Renal cortical epithelial cell (primary cell): Measurements from ENCODE around the gene LIPG. TPM values are rescaled to one million over a fixed set of nuclear protein-coding genes. Genes with fewer than 3 reads are reported as not detected.
"Not testable (repeated sequence)": the region's sequence is repeated elsewhere in the genome, so short reads cannot be mapped to it uniquely, and the experiment has no call there.

ENCODE experiments used
- DNase-seq: peaks from one replicate; pipeline ENCODE4 v3.0.0-alpha.2; 2011; ENCODE audit warnings: low read depth
- total RNA-seq: library from RNA; depleted of rRNA; stranded (reverse); fragments of >200 nt; gene quantifications from 2 replicates; pipeline ENCODE4 v1.2.3, GENCODE V29; 2014

LIPG gene
- total RNA-seq, 1 donor from 2014 or later: 61.4 TPM

DNA sequence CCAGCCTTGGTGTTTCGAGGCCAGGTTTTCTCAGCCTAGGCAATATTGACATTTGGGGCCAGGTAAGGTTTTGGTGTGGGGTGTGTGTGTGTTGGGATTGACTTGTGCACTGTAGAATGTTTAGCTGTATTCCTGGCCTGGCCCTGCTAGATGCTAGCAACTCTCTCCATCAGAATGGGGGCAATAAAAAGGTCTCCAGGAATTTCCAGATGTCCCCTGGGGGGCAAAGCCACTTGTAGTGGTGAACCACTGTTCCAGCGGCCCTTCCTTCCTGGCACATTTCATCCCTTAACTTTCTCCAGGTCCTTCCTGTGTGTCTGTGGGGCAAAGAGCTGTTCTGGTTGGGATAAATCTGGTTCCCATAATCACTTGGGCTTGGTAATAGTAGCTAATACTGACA, 12.0 kb downstream of the LIPG start:
- no peak for DNase-seq

DNA sequence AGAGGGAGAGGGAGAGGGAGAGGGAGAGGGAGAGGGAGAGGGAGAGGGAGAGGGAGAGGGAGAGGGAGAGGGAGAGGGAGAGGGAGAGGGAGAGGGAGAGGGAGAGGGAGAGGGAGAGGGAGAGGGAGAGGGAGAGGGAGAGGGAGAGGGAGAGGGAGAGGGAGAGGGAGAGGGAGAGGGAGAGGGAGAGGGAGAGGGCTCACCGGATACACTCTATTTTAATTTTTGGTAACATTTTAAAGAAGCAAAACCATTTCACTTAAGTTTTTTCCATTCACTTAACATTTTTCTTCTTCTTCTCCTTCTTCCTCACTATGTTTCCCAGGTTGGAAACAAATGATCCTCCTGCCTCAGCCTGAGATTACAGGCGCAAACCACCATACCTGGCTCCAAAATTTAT, 17.2 kb downstream of the LIPG start:
- not testable (repeated sequence) for DNase-seq

DNA sequence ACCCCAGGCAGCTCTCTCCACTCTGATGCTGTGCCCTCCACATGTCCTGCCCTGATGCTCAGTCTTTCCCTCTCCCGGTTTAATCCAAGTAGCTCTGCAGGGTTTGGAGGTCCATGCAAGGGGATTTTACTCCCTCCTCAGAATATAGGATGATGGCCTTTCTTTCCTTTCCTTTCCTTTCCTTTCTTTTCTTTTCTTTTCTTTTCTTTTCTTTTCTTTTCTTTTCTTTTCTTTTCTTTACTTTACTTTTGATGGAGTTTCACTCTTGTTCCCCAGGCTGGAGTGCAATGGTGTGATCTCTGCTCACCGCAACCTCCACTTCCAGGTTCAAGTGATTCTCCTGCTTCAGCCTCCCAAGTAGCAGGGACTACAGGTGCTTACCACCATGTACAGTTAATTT, 17.7 kb downstream of the LIPG start:
- not testable (repeated sequence) for DNase-seq

DNA sequence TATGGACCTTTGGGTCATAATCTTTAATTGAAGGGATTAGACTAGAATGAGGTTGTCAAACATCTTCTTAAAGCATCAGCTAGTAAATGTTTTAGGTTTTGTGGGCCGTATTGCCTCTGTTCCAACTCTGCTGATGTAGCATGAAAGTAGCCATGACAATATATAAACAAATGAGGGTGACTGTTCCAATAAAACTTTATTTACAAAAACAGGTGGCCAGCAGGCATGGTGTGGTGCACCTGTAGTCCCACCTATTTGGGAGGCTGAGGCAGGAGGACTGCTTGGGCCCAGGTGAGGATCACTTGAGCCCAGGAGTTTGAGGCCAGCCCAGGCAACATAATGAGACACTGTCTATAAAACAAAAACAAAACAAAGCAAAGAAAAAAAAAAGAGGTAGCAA, 18.4 kb downstream of the LIPG start:
- no peak for DNase-seq

DNA sequence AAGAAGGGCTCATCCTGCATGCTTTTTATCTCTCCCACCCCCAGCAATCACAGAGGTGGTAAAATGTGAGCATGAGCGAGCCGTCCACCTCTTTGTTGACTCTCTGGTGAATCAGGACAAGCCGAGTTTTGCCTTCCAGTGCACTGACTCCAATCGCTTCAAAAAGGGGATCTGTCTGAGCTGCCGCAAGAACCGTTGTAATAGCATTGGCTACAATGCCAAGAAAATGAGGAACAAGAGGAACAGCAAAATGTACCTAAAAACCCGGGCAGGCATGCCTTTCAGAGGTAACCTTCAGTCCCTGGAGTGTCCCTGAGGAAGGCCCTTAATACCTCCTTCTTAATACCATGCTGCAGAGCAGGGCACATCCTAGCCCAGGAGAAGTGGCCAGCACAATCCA, 19.5 kb downstream of the LIPG start:
- no peak for DNase-seq

DNA sequence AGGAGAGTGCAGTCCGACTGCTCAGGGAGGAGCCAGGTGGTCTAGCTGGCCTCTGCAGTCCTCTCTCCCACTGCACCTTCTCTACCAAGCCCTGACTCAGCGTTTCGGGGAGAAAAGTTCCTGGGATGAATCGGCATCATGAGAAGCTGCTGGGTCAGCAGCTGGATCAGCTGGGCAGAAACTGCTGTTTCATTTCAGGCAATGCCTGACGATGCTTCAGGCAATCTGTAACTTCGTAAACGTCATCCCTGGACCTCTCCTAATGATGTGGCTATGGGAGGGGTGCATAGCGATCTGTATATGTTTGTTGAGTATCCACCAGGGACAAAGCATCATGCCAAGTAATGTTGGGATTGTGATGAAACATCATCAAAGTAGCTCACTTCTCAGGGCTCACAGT, 20.7 kb downstream of the LIPG start:
- DNase-seq: no peak

DNA sequence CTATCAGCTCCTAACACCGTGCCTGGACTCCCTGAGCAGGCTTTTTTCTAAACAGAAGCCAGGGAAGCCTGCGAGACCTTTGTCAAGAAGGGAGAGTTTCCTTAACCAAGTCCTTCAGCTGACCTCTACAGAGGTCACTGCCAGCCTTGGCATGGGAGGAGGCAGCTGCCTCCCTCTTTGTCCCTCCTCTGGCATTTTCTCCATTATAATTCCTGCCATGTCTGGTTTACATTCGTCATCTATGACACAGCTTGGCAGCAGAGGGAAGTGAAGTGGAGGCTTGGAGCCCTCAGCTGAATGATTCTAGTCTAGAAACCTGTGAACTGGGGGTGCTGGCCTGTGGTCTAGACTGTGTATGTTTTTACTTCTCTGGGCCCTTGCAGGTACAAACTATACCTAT, 22.5 kb downstream of the LIPG start:
- peak; percentile 40 for DNase-seq

DNA sequence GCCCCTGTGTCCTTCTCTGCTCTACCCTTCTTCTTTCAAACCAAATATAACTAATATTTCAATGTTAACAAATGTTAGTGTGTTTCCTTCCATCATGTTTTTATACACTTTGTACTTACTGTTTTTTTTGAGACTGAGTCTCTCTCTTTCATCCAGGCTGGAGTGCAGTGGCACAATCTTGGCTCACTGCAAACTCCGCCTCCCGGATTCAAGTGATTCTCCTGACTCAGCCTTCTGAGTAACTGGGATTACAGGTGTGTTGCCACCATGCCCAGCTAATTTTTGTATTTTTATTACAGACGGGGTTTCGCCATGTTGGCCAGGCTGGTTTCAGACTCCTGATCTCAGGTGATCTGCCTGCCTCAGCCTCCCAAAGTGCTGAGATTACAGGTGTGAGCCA, 23.1 kb downstream of the LIPG start:
- DNase-seq: not testable (repeated sequence)

DNA sequence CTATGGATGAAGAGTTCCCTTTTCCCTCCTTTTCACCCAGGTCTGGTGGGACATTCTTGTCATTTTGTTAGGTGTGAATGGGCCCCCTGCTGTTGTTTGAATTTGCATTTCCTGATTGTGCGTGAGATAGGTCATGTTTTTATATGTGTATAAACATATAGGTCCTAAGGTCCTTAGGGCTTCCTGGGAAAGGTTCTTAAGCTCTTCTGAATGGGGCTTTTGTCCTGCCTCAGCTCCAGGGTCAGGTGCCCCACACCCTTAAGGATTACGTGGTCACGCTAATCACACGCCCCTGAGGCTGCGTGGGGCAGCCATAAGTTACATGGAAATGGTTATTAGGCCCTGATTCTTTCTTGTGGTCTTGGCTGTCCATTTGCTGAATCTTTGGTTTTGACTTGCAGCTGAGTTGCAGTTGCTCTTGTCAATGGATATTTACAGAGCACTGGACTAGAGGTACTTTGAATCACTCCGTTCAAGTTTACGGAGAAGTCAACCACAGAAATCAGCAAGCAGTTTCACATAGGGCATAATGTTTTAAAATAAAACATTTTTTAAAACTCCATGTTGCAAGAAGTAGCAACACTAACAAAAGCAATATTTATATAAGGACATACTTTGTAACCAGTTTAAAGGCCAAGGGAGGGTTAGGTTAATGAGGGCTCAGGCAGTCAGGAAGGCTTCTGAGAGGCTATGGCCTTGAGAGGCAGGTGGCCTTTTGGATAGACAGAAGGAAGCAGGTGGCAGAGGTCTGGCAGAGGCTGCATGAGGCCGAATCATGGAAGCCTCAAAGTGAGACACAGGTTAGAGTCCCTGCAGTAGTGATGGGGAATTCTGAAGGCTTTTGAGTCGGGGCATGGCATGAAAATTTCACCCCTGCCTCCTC, 24.2 kb downstream of the LIPG start:
- no peak for DNase-seq

DNA sequence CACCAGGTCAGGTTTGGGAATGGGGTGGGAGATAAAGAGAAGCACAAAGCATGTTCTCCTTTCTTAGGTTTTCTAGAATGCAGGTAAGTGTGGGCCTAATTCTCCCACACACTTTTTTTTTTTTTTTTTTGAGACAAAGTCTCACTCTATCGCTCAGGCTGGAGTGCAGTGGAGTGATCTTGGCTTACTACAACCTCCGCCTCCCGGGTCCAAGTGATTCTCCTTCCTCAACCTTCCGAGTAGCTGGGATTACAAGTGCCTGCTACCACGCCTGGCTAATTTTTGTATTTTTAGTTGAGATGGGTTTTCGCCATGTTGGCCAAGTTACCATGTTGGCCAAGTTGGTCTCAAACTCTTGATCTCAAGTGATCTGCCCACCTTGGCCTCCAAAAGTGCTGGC, 26.3 kb downstream of the LIPG start:
- DNase-seq: no peak

DNA sequence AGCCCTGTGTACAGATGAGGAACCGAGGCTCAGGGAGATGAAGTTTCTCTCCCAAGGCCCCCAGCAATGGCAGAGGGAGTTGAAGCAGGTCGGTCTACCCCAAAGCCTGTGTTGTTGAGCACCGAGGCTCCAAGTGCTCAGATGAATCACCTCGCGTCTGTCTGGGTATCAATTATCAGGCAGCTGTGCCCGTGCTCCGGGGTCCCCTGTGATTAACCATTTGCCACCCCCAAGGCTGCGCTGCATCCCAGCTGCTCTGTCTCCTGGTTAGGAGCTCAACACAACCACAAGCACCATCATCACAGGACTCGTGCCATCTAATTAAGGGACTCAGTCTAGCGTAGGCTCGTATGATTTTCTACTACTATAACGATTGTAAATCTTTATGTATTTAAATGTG, 27.1 kb downstream of the LIPG start:
- no peak for DNase-seq

DNA sequence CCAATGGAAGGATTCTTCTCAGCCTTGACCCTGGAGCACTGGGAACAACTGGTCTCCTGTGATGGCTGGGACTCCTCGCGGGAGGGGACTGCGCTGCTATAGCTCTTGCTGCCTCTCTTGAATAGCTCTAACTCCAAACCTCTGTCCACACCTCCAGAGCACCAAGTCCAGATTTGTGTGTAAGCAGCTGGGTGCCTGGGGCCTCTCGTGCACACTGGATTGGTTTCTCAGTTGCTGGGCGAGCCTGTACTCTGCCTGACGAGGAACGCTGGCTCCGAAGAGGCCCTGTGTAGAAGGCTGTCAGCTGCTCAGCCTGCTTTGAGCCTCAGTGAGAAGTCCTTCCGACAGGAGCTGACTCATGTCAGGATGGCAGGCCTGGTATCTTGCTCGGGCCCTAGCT, 28.8 kb downstream of the LIPG start:
- no peak for DNase-seq

DNA sequence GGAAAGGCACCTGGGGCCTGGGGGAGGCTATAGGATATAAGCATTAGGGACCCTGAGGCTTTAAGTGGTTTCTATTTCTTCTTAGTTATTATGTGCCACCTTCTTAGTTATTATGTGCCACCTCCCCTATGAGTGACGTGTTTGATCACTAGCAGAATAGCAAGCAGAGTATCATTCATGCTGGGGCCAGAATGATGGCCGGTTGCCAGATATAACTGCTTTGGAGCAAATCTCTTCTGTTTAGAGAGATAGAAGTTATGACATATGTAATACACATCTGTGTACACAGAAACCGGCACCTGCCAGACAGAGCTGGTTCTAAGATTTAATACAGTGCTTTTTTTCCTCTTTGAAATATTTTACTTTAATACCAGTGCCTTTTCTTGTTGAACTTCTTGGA, 29.4 kb downstream of the LIPG start:
- DNase-seq: no peak

DNA sequence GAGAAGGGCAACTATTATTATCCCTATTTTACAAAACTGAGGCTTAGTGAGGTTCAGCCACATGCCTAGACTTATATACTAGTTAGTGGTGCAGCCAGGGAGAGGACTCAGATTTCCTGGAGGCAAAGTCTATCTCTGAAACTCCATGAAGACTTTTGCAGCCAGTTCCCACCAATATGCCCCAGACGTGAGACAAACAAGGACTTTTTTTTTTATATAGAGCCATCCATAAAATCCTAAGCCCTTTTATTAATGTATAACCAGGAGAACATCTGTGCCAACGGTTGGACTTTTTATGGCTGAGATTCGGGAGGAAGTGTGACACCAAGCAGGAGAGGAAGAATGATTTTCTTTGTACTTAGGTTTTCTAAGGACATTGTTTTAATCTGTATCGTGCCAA, 29.9 kb downstream of the LIPG start:
- DNase-seq: peak; percentile 43

DNA sequence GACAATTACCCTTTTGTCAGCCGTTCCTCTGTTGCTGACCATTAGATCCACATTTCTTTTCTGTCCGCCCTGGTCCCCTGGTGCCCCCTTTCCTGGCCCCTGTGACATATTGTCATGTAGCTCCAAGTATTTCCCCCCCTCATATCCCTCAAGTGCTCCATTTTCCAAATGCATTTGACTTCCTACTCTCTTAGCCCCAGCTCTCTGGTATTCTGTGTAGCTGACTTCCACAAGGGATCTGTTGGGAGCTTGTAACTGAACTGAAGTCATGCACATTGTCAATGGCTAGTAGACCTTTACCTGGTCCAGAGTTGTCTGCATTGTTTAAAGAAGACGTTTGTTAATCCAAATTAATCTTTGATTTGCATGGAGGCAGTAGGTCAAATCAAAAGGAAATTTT, 34.8 kb downstream of the LIPG start:
- DNase-seq: no peak

DNA sequence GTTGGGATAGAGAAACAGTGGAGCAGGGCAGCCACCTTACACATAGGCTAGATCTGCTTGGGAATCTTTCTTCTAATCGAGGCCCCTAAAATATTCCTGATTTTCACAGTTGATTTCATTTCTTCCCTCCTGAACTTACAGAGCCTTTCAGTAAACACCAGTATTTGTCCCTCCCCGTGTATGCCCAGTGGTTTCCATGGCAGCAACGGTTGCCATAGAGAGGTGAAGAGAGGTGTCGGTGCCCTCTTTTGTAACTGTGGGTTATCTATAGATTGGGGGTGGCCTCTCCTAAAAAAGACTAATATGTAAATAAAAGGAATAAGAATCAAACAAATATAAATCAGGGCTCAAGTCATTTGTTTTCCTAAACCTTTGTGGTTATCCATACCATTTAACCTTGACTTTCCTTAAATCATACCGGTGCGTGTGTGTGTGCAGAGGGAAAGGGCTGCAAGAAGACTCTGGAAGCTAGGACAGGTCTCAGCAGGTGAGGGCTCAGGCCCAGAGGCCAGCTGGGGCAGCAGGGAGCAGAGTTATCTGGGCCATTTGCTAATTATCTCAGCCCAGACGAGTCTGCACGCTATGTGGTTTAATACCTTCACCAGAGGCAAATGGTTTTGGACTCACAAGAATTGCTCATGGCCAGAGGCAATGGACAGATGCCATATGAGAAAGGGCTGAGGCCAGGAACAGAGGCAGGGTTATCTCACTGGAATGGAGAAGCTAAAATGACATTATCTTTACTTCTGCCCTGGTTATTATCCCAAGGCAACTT, 35.5 kb downstream of the LIPG start:
- DNase-seq: no peak

DNA sequence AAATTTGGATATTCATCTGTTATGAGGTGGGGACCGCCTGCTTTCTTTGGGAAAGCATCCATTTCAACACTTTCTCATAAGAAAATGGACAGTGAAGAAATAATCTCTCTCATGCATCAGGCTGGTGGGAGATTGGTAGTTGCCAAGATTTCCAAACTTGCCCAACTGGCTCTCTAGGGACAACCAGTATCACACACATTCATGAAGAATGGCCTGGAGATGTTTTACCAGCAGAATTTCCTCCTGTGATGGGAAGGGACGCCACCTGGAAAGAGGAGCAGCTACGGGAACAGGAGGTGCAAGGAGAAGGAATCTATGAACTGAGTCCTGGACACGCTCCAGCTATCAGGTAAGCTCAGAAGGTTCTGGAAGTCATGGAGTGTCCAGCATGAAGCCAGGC, 39.4 kb downstream of the LIPG start:
- DNase-seq: no peak

DNA sequence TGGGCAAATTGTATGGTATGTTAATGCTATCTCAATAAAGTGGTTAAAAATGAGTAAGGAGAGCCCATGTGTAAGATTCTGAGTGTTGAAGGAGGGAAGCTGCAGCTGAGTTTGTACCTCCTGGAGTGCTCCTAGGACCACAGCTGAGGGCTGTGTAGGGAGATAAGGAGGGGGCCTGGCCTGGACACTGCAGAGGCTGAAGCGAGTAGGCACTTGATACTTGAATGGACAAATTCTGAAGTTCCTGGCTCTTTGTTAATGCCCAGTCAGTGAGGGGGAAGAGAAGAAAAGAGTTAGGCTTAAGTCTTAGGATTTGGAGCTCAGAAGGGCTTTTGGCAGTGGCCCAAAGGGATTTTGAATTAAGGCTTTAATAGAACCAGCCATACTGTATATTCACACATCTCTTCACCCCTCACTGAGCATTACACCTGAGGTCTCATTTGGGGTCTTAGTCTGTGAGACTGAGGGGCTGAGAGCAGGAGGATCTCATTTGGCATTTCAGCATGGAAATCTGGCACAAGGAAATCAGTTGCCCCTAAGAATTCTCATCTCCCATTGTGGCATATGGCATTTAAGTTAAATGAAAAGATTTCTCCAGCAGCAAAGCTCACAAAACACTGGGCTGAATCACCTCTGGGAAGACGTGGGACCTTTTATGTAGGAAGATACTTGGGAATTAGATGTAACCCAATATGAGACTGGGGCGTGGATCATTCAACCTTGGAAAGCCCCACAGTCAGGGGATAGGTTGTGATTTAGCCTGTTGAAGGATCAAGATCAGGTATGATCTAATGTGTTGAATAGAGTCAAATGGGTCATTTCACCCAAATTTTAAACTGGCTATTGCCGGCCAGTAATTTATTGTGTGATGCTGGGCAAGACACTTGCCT, 46.8 kb downstream of the LIPG start:
- DNase-seq: no peak

DNA sequence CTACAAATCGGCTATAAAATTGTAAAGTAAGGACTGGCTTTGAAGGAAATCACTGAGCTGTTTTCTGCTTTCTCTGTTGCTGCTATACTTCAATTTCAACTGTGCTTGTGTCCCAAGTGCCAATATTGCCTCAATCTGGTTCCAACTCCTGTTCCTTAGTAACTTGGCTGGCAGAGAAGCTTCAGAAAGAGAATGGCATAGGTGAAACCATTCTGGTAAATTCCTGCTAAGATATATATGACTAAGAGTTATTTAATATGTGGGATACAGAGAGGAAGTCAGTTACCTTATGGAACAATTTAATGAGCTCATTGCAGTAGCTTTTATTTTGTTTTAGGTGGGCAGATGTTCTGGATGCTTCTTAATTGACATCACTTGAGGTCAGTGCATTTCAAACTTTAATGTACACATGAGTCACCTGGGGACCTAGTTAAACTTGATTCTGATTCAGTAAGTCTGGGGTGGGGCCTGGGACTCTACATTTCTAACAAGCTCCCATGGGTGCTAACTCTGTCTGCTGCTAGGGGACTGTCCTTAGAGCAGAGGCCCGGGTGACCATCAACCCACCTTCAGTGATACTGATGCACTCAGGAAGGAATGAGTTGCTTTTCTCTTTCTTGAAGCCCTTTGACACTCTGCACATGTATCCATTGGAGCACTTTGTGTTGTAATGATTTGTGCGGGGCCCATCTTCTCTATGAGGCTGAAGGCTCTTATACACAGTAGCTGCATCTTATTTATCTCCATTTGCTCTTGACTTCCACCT, 47.6 kb downstream of the LIPG start:
- peak; percentile 67 for DNase-seq

DNA sequence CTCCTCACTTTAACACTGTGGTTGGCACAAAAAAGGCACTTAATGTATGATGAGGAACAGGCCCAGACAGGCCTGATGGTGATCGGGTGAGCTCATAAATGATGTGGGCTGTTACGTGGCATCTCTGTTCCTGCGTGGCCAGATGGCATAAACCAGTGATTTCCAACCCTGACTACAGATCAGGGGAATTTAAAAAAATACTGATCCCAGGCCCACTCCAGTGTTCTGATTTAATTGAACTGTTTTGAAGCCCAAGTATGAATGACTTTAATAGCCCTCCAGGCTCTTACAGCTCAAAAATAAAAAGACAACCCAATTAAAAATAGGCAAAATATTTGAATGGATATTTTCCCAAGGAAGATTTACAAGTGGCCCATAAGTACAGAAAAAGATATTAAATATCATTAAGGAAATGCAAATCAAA, 48.2 kb downstream of the LIPG start:
- DNase-seq: no peak

DNA sequence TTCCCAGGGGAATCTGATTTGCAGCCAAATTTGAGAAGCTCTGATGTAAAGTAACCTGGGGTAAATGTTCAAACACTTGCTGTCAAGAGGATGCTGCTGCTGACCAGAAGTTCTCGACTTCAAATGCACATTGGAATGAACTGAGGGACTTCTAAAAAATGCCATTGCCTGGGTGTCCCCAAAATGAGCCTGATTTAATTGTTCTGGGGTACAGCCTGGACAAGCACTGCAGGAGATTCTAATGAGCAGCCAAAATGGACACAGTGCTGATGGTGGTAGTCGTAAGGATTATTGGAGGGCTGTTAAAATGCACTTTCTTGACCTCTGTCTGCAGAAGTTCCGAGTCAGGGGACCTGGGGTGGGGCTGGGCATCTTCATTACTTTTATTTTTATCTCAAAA, 49.5 kb downstream of the LIPG start:
- no peak for DNase-seq
